H1 (cell line): ENCODE data around the gene P3H3. TPM values are rescaled to one million over a fixed set of nuclear protein-coding genes. Genes with fewer than 3 reads are reported as not detected.

Experiments
- CTCF ChIA-PET: fragments of 300-600 bp; sonication (Branson Sonifier 250); formaldehyde crosslinking; loops from one replicate; lab custom pipeline; 2021; ENCODE audit not compliant: partially characterized antibody; lab: Charles Lee
- POLR2A ChIA-PET: fragments of 300-600 bp; sonication (Branson Sonifier 250); formaldehyde crosslinking; loops from one replicate; lab custom pipeline; 2021; ENCODE audit warnings: inconsistent platforms; ENCODE audit not compliant: partially characterized antibody; lab: Charles Lee
- DNase-seq, 2 experiments: peaks; one replicate each; pipeline versions ENCODE4 v3.0.0 to v3.0.0-alpha.2; 2010 to 2022; ENCODE audit warnings: low spot score in 2 of 2, low read depth in 1 of 2, mixed read lengths in 1 of 2
- FAIRE-seq: peaks from 2 replicates; lab custom pipeline; 2011; peaks lifted over from hg19 to GRCh38; lab: Jason Lieb, UNC
- H2AFZ ChIP-seq: 2 replicates; pipeline ENCODE4 v1.8.1; 2012; ENCODE audit warnings: low read length, inconsistent platforms
- H2AK5ac ChIP-seq: 2 replicates; pipeline ENCODE4 v1.6.1; 2013; ENCODE audit warnings: low read depth, low read length
- H2BK120ac ChIP-seq: replicated peaks from 2 replicates; pipeline ENCODE3; 2013; ENCODE audit warnings: low read depth, low read length, inconsistent platforms
- H2BK12ac ChIP-seq: 2 replicates; pipeline ENCODE4 v1.6.1; 2013; ENCODE audit warnings: low read depth, low read length
- H2BK15ac ChIP-seq: 2 replicates; pipeline ENCODE4 v1.6.1; 2013; ENCODE audit warnings: low read length
- H2BK20ac ChIP-seq: 2 replicates; pipeline ENCODE4 v1.6.1; 2013; ENCODE audit warnings: low read length
- H2BK5ac ChIP-seq: 2 replicates; pipeline ENCODE4 v1.6.1; 2013; ENCODE audit warnings: low read depth, low read length
- H3K14ac ChIP-seq: 2 replicates; pipeline ENCODE4 v1.6.1; 2013; ENCODE audit warnings: inconsistent platforms; ENCODE audit not compliant: insufficient read length
- H3K18ac ChIP-seq: 2 replicates; pipeline ENCODE4 v1.6.1; 2013; ENCODE audit warnings: low read length; ENCODE audit errors: extremely low read depth
- H3K23ac ChIP-seq: 2 replicates; pipeline ENCODE4 v1.6.1; 2013; ENCODE audit warnings: inconsistent platforms; ENCODE audit not compliant: insufficient read length
- H3K23me2 ChIP-seq: 2 replicates; pipeline ENCODE4 v1.6.1; 2013; ENCODE audit warnings: low read depth, low read length
- H3K27ac ChIP-seq: 2 replicates; pipeline ENCODE4 v1.6.1; 2011; ENCODE audit warnings: low read depth, low read length, inconsistent platforms
- H3K27me3 ChIP-seq, 4 experiments: replicated peaks in 1 of 4; 1 replicate in 1 of 4; 2 replicates in 3 of 4; pipeline versions ENCODE4 v1.6.1 to v1.8.1; 2011 to 2013; ENCODE audit warnings: low read length in 3 of 4, mild to moderate bottlenecking in 3 of 4, inconsistent platforms in 2 of 4, mixed read lengths in 2 of 4, moderate library complexity in 1 of 4; ENCODE audit not compliant: control insufficient read depth in 3 of 4, insufficient read depth in 3 of 4; ENCODE audit errors: extremely low read depth in 1 of 4
- H3K36me3 ChIP-seq, 4 experiments: 2 replicates each; pipeline versions ENCODE4 v1.6.1 to v1.8.1; 2011 to 2013; ENCODE audit warnings: mild to moderate bottlenecking in 4 of 4, low read length in 3 of 4, moderate library complexity in 2 of 4, control low read depth in 1 of 4, inconsistent platforms in 1 of 4; ENCODE audit not compliant: insufficient read depth in 4 of 4, control insufficient read depth in 2 of 4
- H3K4ac ChIP-seq: replicated peaks from 2 replicates; pipeline ENCODE3; 2013; ENCODE audit warnings: low read length, low read depth, mixed read lengths, inconsistent platforms; ENCODE audit not compliant: insufficient read length
- H3K4me1 ChIP-seq, 4 experiments: replicated peaks in 1 of 4; 1 replicate in 1 of 4; 2 replicates in 3 of 4; pipeline versions ENCODE4 v1.6.1 to v1.8.1; 2011 to 2013; ENCODE audit warnings: low read length in 3 of 4, inconsistent platforms in 2 of 4, mixed read lengths in 1 of 4; ENCODE audit not compliant: insufficient read depth in 4 of 4, control insufficient read depth in 3 of 4
- H3K4me2 ChIP-seq, 2 experiments: 2 replicates each; pipeline versions ENCODE4 v1.6.1 to v1.8.1; 2011 to 2013; ENCODE audit warnings: low read depth in 2 of 2, low read length in 2 of 2, control low read depth in 1 of 2, inconsistent platforms in 1 of 2, mild to moderate bottlenecking in 1 of 2; ENCODE audit not compliant: insufficient read depth in 1 of 2
- H3K4me3 ChIP-seq, 4 experiments: fragments of 200-600, 300-600 bp in 1 of 4; sonication (generic), shearing (Covaris generic), sonication (Bioruptor Twin) in 1 of 4; 2 replicates each; pipeline versions ENCODE4 v1.5.1 to v1.8.1; 2011 to 2016; ENCODE audit warnings: low read length in 4 of 4, low read depth in 3 of 4, control low read depth in 2 of 4, inconsistent platforms in 2 of 4, mild to moderate bottlenecking in 2 of 4, mixed read lengths in 1 of 4, moderate library complexity in 1 of 4; ENCODE audit not compliant: insufficient read depth in 2 of 4; ENCODE audit errors: extremely low read depth in 1 of 4
- H3K56ac ChIP-seq: replicated peaks from 2 replicates; pipeline ENCODE3; 2013; ENCODE audit warnings: low read depth, mild to moderate bottlenecking, mixed read lengths, low read length, inconsistent platforms; ENCODE audit not compliant: insufficient read length
- H3K79me1 ChIP-seq: 2 replicates; pipeline ENCODE4 v1.6.1; 2013; ENCODE audit warnings: low read depth, low read length, control low read depth
- H3K79me2 ChIP-seq, 2 experiments: 2 replicates each; pipeline versions ENCODE4 v1.6.1 to v1.8.1; 2012 to 2013; ENCODE audit warnings: low read length in 2 of 2, mild to moderate bottlenecking in 2 of 2, inconsistent platforms in 1 of 2; ENCODE audit not compliant: insufficient read depth in 2 of 2, control insufficient read depth in 1 of 2
- H3K9ac ChIP-seq, 4 experiments: replicated peaks in 1 of 4; 1 replicate in 1 of 4; 2 replicates in 3 of 4; pipeline versions ENCODE4 v1.6.1 to v1.8.1; 2011 to 2013; ENCODE audit warnings: low read depth in 3 of 4, low read length in 3 of 4, control low read depth in 2 of 4, mild to moderate bottlenecking in 2 of 4, moderate library complexity in 2 of 4, inconsistent platforms in 1 of 4; ENCODE audit errors: extremely low read depth in 1 of 4
- H3K9me3 ChIP-seq, 2 experiments: 2 replicates each; pipeline versions ENCODE4 v1.6.1 to v1.8.1; 2012 to 2013; ENCODE audit warnings: mild to moderate bottlenecking in 2 of 2, moderate library complexity in 2 of 2, control low read depth in 1 of 2, inconsistent platforms in 1 of 2, low read depth in 1 of 2, low read length in 1 of 2, mixed read lengths in 1 of 2; ENCODE audit not compliant: insufficient read depth in 2 of 2
- H4K20me1 ChIP-seq, 2 experiments: replicated peaks in 1 of 2; 2 replicates each; pipeline versions ENCODE3 to v1.8.1; 2011 to 2013; ENCODE audit warnings: inconsistent platforms in 2 of 2, low read length in 2 of 2, mild to moderate bottlenecking in 1 of 2; ENCODE audit not compliant: insufficient read depth in 2 of 2, control insufficient read depth in 1 of 2
- H4K5ac ChIP-seq: 2 replicates; pipeline ENCODE4 v1.6.1; 2013; ENCODE audit warnings: low read length, low read depth, mixed read lengths, inconsistent platforms; ENCODE audit not compliant: insufficient read length
- H4K8ac ChIP-seq: 2 replicates; pipeline ENCODE4 v1.8.0; 2013; ENCODE audit warnings: mild to moderate bottlenecking, moderate library complexity, low read length, inconsistent platforms; ENCODE audit not compliant: insufficient read depth; ENCODE audit errors: extremely low read depth
- H4K91ac ChIP-seq: replicated peaks from 2 replicates; pipeline ENCODE3; 2013; ENCODE audit warnings: low read length, mixed read lengths, inconsistent platforms; ENCODE audit not compliant: insufficient read length
- BRCA1 ChIP-seq: IDR thresholded peaks from 2 replicates; pipeline ENCODE4 v1.6.1; 2012; ENCODE audit warnings: low read depth, low read length, improper control_type of control experiment
- CHD1 ChIP-seq: IDR thresholded peaks from 2 replicates; pipeline ENCODE4 v1.6.1; 2012; ENCODE audit warnings: low read depth, low read length, improper control_type of control experiment
- CREB1 ChIP-seq: IDR thresholded peaks from 2 replicates; pipeline ENCODE4 v1.6.1; 2012; ENCODE audit warnings: inconsistent platforms
- EZH2 ChIP-seq: fragments of 200-600 bp; sonication (generic); IDR thresholded peaks from 2 replicates; pipeline ENCODE4 v1.7.1; 2012; ENCODE audit warnings: low read depth, mild to moderate bottlenecking, moderate library complexity, low read length, inconsistent platforms; ENCODE audit not compliant: severe bottlenecking
- FOSL1 ChIP-seq: IDR thresholded peaks from 2 replicates; pipeline ENCODE4 v1.6.1; 2011; ENCODE audit warnings: mild to moderate bottlenecking, low read depth, low read length, moderate library complexity; ENCODE audit not compliant: insufficient read depth
- GTF2F1 ChIP-seq: IDR thresholded peaks from 2 replicates; pipeline ENCODE4 v1.6.1; 2012; ENCODE audit warnings: low read depth, low read length, improper control_type of control experiment, borderline replicate concordance
- RFX5 ChIP-seq: IDR thresholded peaks from 2 replicates; pipeline ENCODE4 v1.6.1; 2011; ENCODE audit warnings: low read depth, low read length, improper control_type of control experiment, borderline replicate concordance
- SAP30 ChIP-seq: fragments of 300-600 bp; sonication (generic); IDR thresholded peaks from 2 replicates; pipeline ENCODE4 v1.7.1; 2012; ENCODE audit warnings: low read length, moderate library complexity, mild to moderate bottlenecking, inconsistent platforms; ENCODE audit not compliant: insufficient read depth, insufficient replicate concordance
- SIX5 ChIP-seq: IDR thresholded peaks from 2 replicates; pipeline ENCODE4 v1.6.1; 2011; ENCODE audit warnings: mild to moderate bottlenecking, low read depth, low read length
- TBP ChIP-seq: IDR thresholded peaks from 2 replicates; pipeline ENCODE4 v1.6.1; 2011; ENCODE audit warnings: low read depth, low read length, improper control_type of control experiment
- YY1 ChIP-seq: IDR thresholded peaks from 2 replicates; pipeline ENCODE4 v1.6.1; 2011; ENCODE audit warnings: low read depth, mild to moderate bottlenecking, low read length
- WGBS, 2 experiments: shearing (Covaris generic) in 1 of 2; methylation state at CpG; one replicate each; pipeline versions ENCODE4 v1.1.6 to v1.1.7; 2013 to 2015; ENCODE audit warnings: low lambda C conversion rate in 2 of 2, mixed read lengths in 2 of 2, inconsistent platforms in 1 of 2, low coverage in 1 of 2, missing lambda C conversion rate in 1 of 2; ENCODE audit not compliant: insufficient replicate concordance in 2 of 2, insufficient coverage in 1 of 2, insufficient read length in 1 of 2; ENCODE audit errors: extremely low coverage in 1 of 2, missing lambda C conversion rate in 1 of 2; 5-methylcytosine and 5-hydroxymethylcytosine counted together
- polyA plus RNA-seq, 7 experiments: library from polyadenylated mRNA; depleted of rRNA in 3 of 7; stranded (reverse) in 5 of 7; unstranded in 2 of 7; fragments of >200 nt in 5 of 7; fragments of 200-250 nt in 2 of 7; gene quantifications; 1 replicate in 5 of 7; 2 replicates in 1 of 7; 4 replicates in 1 of 7; pipeline versions ENCODE4 v1.2.1 to v1.2.3, GENCODE V29; 2011 to 2013; ENCODE audit warnings: missing spikeins in 2 of 7, mixed read lengths in 2 of 7
- total RNA-seq: library from RNA; stranded (reverse); fragmentation: NEBNext Ultra II Directional; extraction: Animal tissue kit (Norgen Biotek cat#: 25700); gene quantifications from 2 replicates; pipeline ENCODE4 v1.2.1, GENCODE V29; 2021
- TF ChIP-seq, protein P1 (sequence below): IDR thresholded peaks from 2 replicates; pipeline ENCODE4 v1.6.1; 2012; ENCODE audit warnings: low read length, inconsistent platforms

The P3H3 gene
- total and polyA plus RNA-seq, 2 of the 8 experiments (the other 6 are each of a cell fraction or from before 2014, with no cell fraction given) = 22.9 to 43.5 TPM

- Histone ChIP-seq H3K4me2 (no peak overlapping the region), H2BK15ac (no peak overlapping the region), H4K8ac (no peak overlapping the region), H3K56ac (no peak overlapping the region), H3K23me2 (no peaks in the 10 kb centered on the region), H3K4me1 (peaks cover 4 to 10% (median 6%) of the 10 kb centered on the region in 4 experiments; a peak in 6 of 7 replicates), H2BK12ac (no peak overlapping the region), H2BK120ac (no peak overlapping the region), H4K91ac (no peak overlapping the region), H4K5ac (no peak overlapping the region), H3K27ac (no peak overlapping the region), H3K14ac (no peak overlapping the region), H3K79me2 (no peaks in the 10 kb centered on the region), H2AFZ (no peak overlapping the region), H3K23ac (no peak overlapping the region), H4K20me1 (no peaks in the 10 kb centered on the region), H3K18ac (no peak overlapping the region), H3K9ac (no peak overlapping the region), H3K4me3 (no peak overlapping the region), H3K9me3 (no peaks in the 10 kb centered on the region), H3K27me3 (no peaks in the 10 kb centered on the region), H2BK20ac (no peak overlapping the region), H2BK5ac (no peak overlapping the region), H2AK5ac (no peak overlapping the region), H3K4ac (no peak overlapping the region), H3K79me1 (no peaks in the 10 kb centered on the region), H3K36me3 (no peaks in the 10 kb centered on the region)
- 95% methylated on average over 5 of the region's 5 CpGs; no CpG with 5 or more reads in 1 of the 2 experiments for WGBS, 2 experiments
- POLR2A ChIA-PET = interaction anchor here (0.7 to 2.0 kb wide), 4 partner anchors 13 to 45 kb away, joined by 3 to 7 read pairs (median 6); partner anchors contain the start of gene MLF2
- CTCF ChIA-PET = interaction anchor here (0.6 to 29.6 kb wide), 9 partner anchors 8 to 164 kb away, joined by 3 to 532 read pairs (median 9); partner anchors contain the start of genes GNB3, GPR162, LAG3 and MLF2
- DNase-seq (no peak), FAIRE-seq (no peak)
- TF ChIP-seq, protein P1, sequence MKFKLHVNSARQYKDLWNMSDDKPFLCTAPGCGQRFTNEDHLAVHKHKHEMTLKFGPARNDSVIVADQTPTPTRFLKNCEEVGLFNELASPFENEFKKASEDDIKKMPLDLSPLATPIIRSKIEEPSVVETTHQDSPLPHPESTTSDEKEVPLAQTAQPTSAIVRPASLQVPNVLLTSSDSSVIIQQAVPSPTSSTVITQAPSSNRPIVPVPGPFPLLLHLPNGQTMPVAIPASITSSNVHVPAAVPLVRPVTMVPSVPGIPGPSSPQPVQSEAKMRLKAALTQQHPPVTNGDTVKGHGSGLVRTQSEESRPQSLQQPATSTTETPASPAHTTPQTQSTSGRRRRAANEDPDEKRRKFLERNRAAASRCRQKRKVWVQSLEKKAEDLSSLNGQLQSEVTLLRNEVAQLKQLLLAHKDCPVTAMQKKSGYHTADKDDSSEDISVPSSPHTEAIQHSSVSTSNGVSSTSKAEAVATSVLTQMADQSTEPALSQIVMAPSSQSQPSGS = no peak
- no peak for TF ChIP-seq TBP
- TF ChIP-seq CHD1 = no peak
- no peak for TF ChIP-seq CREB1
- TF ChIP-seq SIX5 = no peak
- TF ChIP-seq EZH2 = no peak
- TF ChIP-seq YY1 = no peak
- TF ChIP-seq RFX5 = no peak
- no peak for TF ChIP-seq FOSL1
- no peak for TF ChIP-seq GTF2F1
- TF ChIP-seq BRCA1 = no peak
- no peak for TF ChIP-seq SAP30
These were observed 43.4 kb upstream of the P3H3 start for GRCh38 chr12:6784761-6785160.
